Calu3 (cell line): ENCODE measurements around the gene PCTP. TPM values are rescaled to one million over a fixed set of nuclear protein-coding genes. Genes with fewer than 3 reads are reported as not detected.

Experiments
- BruUV-seq: library from RNA; stranded (reverse); fragments of 400-500 nt; replicated peaks from 2 replicates; lab custom pipeline; 2021; lab: Mats Ljungman, UMichigan
- CTCF ChIA-PET: fragments of 300-600 bp; sonication (Branson Sonifier 250); formaldehyde crosslinking; loops from one replicate; lab custom pipeline; 2022; ENCODE audit warnings: antibody characterized with exemption; lab: Charles Lee
- DNase-seq: peaks from one replicate; pipeline ENCODE4 v3.0.0; 2022
- H3K27ac Mint-ChIP-seq: one replicate; pipeline ENCODE4 v1.8.0; 2022; ENCODE audit warnings: mixed read lengths; ENCODE audit not compliant: unreplicated experiment
- H3K27me3 Mint-ChIP-seq: one replicate; pipeline ENCODE4 v1.8.0; 2022; ENCODE audit warnings: mixed read lengths; ENCODE audit not compliant: unreplicated experiment
- H3K36me3 Mint-ChIP-seq: one replicate; pipeline ENCODE4 v1.8.0; 2022; ENCODE audit warnings: mild to moderate bottlenecking, moderate library complexity, mixed read lengths; ENCODE audit not compliant: insufficient read depth, unreplicated experiment
- H3K4me1 Mint-ChIP-seq: one replicate; pipeline ENCODE4 v1.8.0; 2022; ENCODE audit warnings: mild to moderate bottlenecking, low read depth, mixed read lengths; ENCODE audit not compliant: unreplicated experiment
- H3K4me3 Mint-ChIP-seq: one replicate; pipeline ENCODE4 v1.8.0; 2022; ENCODE audit warnings: mild to moderate bottlenecking, low read depth, moderate library complexity, mixed read lengths; ENCODE audit not compliant: unreplicated experiment
- H3K9me3 Mint-ChIP-seq: one replicate; pipeline ENCODE4 v1.8.0; 2022; ENCODE audit warnings: low read depth, mixed read lengths; ENCODE audit not compliant: unreplicated experiment
- CTCF ChIP-seq: fragments of 200-600 bp; IDR thresholded peaks from one replicate; pipeline ENCODE4 v1.8.0; 2022; ENCODE audit warnings: antibody characterized with exemption; ENCODE audit not compliant: unreplicated experiment
- intact Hi-C: fragments of 100-400 bp; cut with micrococcal nuclease; formaldehyde crosslinking; loops from one replicate; pipeline ENCODE4 v1.10.0; 2022; ENCODE audit not compliant: unreplicated experiment
- total RNA-seq: library from RNA; stranded (reverse); gene quantifications from 2 replicates; pipeline ENCODE4 v1.2.3, GENCODE V29; 2022

The PCTP gene
- total RNA-seq, 1 experiment from 2014 or later, result 20.1 TPM

DNA sequence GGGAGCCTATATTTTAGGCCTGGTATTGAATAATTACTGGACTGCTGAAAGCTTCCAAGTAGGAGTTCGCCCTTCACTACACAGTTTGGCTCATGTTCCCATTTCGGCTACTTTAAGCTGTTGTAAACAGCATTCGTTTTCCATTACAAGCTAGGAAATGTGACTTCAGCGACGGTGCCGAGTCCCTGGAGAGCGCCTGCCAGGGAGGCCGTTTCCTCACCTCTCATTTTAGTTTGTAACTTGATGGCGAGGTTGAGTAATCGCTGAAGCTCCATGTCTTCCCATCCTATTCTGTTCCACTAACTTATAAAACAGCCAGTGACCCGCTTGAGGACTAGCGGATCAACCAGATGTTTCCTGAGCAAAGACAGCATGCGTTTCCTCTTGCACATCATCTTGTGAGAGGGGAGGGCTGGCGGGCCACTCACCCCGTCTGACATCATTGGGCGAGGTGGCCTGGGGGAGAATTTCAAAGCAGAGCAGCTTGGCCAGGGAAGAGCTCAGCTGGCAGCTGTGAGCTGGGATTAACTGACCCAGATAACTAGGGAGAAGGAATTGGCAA, 32.9 kb downstream of the PCTP start:
- no peak overlapping the region for H3K4me3 Mint-ChIP-seq
- H3K4me1 Mint-ChIP-seq, result peaks cover 8% of the 10 kb centered on the region
- H3K27me3 Mint-ChIP-seq, result no peaks in the 10 kb centered on the region
- H3K9me3 Mint-ChIP-seq, result no peaks in the 10 kb centered on the region
- CTCF ChIA-PET, result no interaction called here
- BruUV-seq, result no TSS peak
- H3K36me3 Mint-ChIP-seq, result no peaks in the 10 kb centered on the region
- intact Hi-C loops, result no loop called here
- no peak for TF ChIP-seq CTCF
- no peak for DNase-seq
- H3K27ac Mint-ChIP-seq, result no peak overlapping the region

GRCh38 chr17:55784666-55785065, 33.8 kb downstream of the PCTP start:
- no peak overlapping the region for H3K4me3 Mint-ChIP-seq
- no peaks in the 10 kb centered on the region for H3K9me3 Mint-ChIP-seq
- no peak for DNase-seq
- no peaks in the 10 kb centered on the region for H3K27me3 Mint-ChIP-seq
- H3K27ac Mint-ChIP-seq, result no peak overlapping the region
- H3K4me1 Mint-ChIP-seq, result peaks cover 8% of the 10 kb centered on the region
- no TSS peak for BruUV-seq
- no peak for TF ChIP-seq CTCF
- CTCF ChIA-PET, result no interaction called here
- intact Hi-C loops, result no loop called here
- no peaks in the 10 kb centered on the region for H3K36me3 Mint-ChIP-seq

- intact Hi-C loops, result no loop called here
- BruUV-seq, result no TSS peak
- no peaks in the 10 kb centered on the region for H3K9me3 Mint-ChIP-seq
- CTCF ChIA-PET, result no interaction called here
- peaks cover 8% of the 10 kb centered on the region for H3K4me1 Mint-ChIP-seq
- no peak for TF ChIP-seq CTCF
- no peak for DNase-seq
- no peaks in the 10 kb centered on the region for H3K36me3 Mint-ChIP-seq
- no peak overlapping the region for H3K4me3 Mint-ChIP-seq
- no peak overlapping the region for H3K27ac Mint-ChIP-seq
- no peaks in the 10 kb centered on the region for H3K27me3 Mint-ChIP-seq
Measured at GRCh38 chr17:55785181-55785580, 34.3 kb downstream of the PCTP start.

- no TSS peak for BruUV-seq
- CTCF ChIA-PET, result no interaction called here
- Mint-ChIP-seq H3K27me3 (no peaks in the 10 kb centered on the region), H3K9me3 (no peaks in the 10 kb centered on the region), H3K27ac (no peak overlapping the region), H3K4me1 (peaks cover 19% of the 10 kb centered on the region), H3K4me3 (no peak overlapping the region), H3K36me3 (no peaks in the 10 kb centered on the region)
- no peak for TF ChIP-seq CTCF
- intact Hi-C loops, result no loop called here
- no peak for DNase-seq
Measured at GRCh38 chr17:55793272-55793671, 42.4 kb downstream of the PCTP start.
